ENCODE data around the gene FICD. TPM values are rescaled to one million over a fixed set of nuclear protein-coding genes. Genes with fewer than 3 reads are reported as not detected.
"Not testable (repeated sequence)": the region's sequence is repeated elsewhere in the genome, so short reads cannot be mapped to it uniquely, and the experiment has no call there.

FICD gene
- total RNA-seq, 1 donor from 2014 or later: 2.8 TPM

- no peak for DNase-seq
These were observed 23.1 kb downstream of the FICD start for GRCh38 chr12:108538146-108538545.

DNA sequence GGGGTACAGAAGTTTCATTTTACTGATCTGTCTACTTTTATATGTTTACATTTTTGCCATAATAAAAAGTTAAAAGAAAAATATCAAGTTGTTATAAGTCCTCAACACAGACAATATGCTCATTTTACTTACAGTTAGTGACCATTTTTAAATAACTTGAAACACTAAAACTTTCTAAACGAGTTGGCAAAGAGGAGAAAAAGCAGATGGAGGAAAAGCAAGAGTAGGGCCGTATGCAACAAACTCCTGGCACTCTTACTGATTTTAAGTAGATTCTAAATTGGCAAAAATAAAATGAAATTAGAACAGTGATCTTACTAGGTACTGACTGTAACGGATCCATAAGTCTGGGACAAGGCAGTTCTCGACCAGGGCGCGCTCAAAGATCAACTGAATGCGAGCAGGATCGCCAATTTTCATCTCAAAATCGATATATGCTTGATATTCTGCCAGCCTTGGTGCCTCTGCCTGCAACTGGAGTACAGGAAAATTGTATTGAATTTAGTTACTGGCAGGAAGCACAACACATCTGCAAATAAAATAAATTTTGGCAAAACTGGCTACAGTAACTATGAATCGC is 23.6 kb downstream of the FICD start:
- DNase-seq: no peak

GRCh38 chr12:108542320-108542719 is 27.2 kb downstream of the FICD start:
- no peak for DNase-seq

DNA sequence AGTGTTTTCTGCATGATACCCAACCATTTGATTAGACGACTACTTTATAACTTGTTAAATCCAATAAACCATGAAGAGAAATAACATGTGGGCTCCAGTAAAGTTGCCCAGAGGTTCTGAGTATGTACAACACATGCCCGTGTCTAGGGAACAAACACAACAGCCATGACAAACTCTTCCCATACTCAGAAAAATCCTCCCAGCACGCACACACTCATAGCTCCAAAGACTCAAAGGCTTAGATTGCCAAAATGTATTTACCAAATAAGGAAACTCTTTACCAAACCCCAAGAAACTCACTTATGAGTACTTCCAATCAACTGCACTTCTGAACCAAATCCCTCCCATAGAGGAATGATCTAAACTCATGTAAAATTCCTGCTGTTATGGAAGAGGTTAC is 28.6 kb downstream of the FICD start:
- no peak for DNase-seq

DNA sequence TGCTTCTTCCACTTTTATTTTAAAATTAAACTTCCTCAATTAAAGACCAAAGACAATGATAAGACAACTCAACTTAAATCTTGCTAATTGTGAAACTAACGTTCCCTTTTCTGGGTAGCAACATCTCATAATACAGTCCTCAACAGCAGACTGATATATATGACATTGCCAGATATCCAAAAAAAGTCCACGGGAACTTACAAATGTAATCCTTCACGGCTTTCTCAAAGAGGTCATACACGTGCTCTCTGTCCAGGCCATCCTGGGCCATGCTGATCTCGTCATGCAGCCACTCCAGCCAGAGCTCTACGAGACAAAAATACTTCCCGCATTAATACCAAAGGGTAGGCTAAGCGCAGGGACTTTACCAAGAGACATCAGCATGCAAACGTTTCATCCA is 32.6 kb downstream of the FICD start:
- DNase-seq: no peak

- DNase-seq: no peak
These were observed 34.0 kb downstream of the FICD start for GRCh38 chr12:108548954-108549521.

DNA sequence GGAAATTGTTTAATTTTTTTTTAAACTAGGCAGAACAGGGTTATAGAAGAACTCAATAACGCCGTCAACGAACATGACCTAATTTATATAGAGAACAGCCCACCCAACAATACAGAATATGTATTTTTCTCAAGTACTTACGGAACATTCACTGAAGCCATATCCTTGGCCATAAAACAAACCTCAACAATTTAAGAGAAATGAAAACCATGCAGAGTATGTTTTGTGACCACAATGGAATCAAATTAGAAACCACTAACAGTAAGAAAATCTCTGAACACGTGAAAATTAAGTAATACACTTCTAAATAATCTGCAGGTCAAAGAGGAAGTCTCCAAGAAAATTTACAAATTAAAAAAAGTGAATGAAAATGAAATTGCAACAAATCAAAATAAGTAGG is 36.5 kb downstream of the FICD start:
- DNase-seq: no peak

GRCh38 chr12:108553799-108554198 is 38.7 kb downstream of the FICD start:
- no peak for DNase-seq

DNA sequence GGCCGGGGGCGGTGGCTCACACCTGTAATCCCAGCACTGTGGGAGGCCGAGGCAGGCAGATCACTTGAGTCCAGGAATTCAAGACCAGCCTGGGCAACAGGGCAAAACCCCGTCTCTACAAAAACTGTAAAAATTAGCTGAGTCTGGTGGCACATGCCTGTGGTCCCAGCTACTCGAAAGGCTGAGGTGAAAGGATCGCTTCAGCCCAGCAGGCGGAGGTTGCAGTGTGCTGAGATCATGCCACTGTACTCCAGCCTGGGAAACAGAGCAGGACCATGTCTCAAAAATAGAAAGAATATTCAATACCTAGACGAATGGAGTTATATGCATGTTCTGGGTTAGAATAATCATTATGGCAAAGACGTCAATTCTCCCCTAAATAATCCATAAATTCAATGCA is 40.3 kb downstream of the FICD start:
- DNase-seq: not testable (repeated sequence)

GRCh38 chr12:108559007-108559655 is 44.1 kb downstream of the FICD start:
- DNase-seq: no peak

- no peak for DNase-seq
These were observed 44.7 kb downstream of the FICD start for GRCh38 chr12:108559748-108560147.

GRCh38 chr12:108560321-108560721 is 45.2 kb downstream of the FICD start:
- DNase-seq: peak; percentile 9

GRCh38 chr12:108560752-108561719 is 46.0 kb downstream of the FICD start, which contains the start of gene SART3:
Gene SART3, minus strand, starts transcription at chr12:108561173. Its CDS starts 19 bp downstream, at chr12:108561154.
- DNase-seq: peak; percentile 95

- no peak for DNase-seq
These were observed 46.8 kb downstream of the FICD start for GRCh38 chr12:108561852-108562347.

DNA sequence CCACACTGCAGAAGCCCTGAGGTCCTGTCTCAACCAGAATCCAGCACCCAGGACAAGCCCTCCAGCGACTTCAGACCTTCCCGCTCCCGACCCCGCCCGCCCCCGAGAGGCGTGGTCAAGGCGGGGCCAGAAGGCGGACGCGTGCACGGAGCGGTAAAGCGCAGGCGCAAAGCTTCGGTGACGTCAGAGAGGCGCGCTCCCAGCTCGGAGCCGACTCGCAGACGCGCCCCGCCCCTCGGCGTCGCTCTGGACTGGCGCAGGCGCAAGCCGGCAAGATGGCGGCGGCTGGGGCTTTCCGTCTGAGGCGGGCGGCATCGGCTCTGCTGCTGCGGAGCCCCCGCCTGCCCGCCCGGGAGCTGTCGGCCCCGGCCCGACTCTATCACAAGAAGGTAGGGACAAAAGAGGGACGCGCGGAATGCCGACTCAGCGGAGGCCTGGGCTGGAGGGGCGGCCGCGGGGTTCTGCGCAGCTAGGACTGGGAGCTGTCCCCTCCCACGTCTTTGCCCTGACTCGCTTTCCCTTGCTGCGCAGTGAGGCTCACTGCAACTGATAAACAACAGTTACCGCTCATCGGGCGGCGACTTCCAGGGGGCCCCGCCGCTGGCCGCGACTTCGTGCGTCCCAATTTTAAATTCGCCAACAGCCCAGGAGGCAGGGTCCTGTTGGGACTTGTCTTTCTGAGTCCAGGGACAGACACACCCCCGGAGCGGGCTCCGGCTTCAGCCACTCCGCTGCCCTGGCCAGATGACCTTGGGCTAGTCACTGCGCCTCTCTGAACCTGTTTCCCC is 47.5 kb downstream of the FICD start, which contains the start of gene ISCU:
Gene ISCU, plus strand, starts transcription at position 249 of the 788 bp plus-strand sequence. Its CDS starts 27 bp downstream, at position 276.
- peak; percentile 99 for DNase-seq

- peak; percentile 95 for DNase-seq
These were observed 48.2 kb downstream of the FICD start for GRCh38 chr12:108563136-108563803.

DNA sequence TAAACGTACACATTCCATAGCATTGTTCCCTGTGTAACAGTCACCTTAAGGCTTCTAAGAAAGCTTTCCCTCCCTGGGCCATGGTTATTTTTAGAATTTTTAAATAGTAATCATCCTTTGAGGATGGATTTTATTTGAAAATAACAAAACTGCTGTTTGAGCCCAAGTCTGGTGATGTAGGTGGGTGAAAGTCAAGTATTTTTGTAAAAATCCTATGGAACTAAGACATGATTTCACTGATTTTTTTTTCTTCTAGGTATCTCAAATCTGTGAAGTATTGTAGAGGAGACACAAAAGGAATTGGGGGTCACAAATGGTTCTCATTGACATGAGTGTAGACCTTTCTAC is 48.7 kb downstream of the FICD start:
- no peak for DNase-seq

DNA sequence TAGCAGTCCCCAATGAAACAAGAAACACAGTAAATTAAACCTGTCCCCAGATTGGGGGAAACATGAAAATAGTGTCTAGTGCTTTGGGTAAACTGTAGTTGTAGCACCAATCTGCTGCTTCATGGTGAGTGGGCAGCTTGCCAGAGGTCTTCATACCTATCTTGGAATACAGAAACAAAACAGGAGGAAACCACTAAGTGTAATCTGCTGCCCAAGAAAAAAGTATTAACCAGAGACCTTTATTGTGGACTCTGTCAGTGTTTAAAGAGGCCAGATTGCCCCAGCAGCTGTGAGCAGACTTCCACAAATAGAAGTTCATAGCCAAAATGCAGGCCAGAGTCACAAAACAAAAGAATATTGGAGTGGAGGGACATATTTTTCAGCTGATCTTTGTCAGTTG is 49.6 kb downstream of the FICD start:
- DNase-seq: no peak

GRCh38 chr12:108565146-108565545 is 50.1 kb downstream of the FICD start:
- DNase-seq: no peak

- DNase-seq: no peak
These were observed 50.9 kb downstream of the FICD start for GRCh38 chr12:108565976-108566375.

GRCh38 chr12:108566452-108566851 is 51.4 kb downstream of the FICD start:
- DNase-seq: no peak

All from tongue (tissue), 2 donors.